Stimulated activated CD4-positive, alpha-beta T cell treated with anti-CD3 and anti-CD28 coated beads, Interleukin-15, amount 100 ng/mL, for 24 hours (primary cell): ENCODE data around the gene EML3.
"Not testable (repeated sequence)": the region's sequence is repeated elsewhere in the genome, so short reads cannot be mapped to it uniquely, and the experiment has no call there.

Source experiments
- DNase-seq: peaks from one replicate; pipeline ENCODE4 v3.0.0-alpha.2; 2020

The EML3 gene, protein sequence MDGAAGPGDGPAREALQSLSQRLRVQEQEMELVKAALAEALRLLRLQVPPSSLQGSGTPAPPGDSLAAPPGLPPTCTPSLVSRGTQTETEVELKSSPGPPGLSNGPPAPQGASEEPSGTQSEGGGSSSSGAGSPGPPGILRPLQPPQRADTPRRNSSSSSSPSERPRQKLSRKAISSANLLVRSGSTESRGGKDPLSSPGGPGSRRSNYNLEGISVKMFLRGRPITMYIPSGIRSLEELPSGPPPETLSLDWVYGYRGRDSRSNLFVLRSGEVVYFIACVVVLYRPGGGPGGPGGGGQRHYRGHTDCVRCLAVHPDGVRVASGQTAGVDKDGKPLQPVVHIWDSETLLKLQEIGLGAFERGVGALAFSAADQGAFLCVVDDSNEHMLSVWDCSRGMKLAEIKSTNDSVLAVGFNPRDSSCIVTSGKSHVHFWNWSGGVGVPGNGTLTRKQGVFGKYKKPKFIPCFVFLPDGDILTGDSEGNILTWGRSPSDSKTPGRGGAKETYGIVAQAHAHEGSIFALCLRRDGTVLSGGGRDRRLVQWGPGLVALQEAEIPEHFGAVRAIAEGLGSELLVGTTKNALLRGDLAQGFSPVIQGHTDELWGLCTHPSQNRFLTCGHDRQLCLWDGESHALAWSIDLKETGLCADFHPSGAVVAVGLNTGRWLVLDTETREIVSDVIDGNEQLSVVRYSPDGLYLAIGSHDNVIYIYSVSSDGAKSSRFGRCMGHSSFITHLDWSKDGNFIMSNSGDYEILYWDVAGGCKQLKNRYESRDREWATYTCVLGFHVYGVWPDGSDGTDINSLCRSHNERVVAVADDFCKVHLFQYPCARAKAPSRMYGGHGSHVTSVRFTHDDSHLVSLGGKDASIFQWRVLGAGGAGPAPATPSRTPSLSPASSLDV

GRCh38 chr11:62612366-62613290 is at the start of gene EML3, which contains the start of gene ROM1:
Gene EML3, minus strand, starts transcription at chr11:62612775. Its CDS starts 318 bp downstream, at chr11:62612457.
Gene ROM1, plus strand, starts transcription at chr11:62613257. Its CDS starts 25 bp downstream, at chr11:62613282.
- peak; percentile 94 for DNase-seq

- DNase-seq, result no peak
These were observed 44.3 kb upstream of the EML3 start for GRCh38 chr11:62656796-62657429.

GRCh38 chr11:62654297-62654696 is 41.7 kb upstream of the EML3 start:
- no peak for DNase-seq

GRCh38 chr11:62652161-62653006 is 39.8 kb upstream of the EML3 start:
- DNase-seq, result peak; percentile 32

GRCh38 chr11:62650283-62650682 is 37.7 kb upstream of the EML3 start:
- not testable (repeated sequence) for DNase-seq

DNA sequence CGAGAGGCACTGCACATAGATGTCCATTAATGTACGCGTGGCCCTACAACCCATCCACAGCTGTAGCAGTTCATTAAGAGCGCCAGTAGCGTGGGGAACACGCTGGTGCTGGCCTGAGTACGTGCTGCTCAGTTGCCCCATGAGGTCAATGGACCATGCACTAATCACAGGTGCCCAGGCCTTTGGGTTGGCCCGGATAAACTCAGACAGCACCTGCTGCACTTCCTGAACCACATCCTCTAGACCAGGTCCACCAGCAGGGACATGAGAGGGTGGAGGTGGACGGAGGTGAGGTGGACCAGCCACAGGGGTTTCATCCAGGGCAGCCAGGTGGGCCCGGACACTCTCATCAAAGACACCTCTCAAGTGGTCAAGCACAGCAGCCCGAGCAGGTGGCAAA is 36.9 kb upstream of the EML3 start:
- DNase-seq, result no peak

DNA sequence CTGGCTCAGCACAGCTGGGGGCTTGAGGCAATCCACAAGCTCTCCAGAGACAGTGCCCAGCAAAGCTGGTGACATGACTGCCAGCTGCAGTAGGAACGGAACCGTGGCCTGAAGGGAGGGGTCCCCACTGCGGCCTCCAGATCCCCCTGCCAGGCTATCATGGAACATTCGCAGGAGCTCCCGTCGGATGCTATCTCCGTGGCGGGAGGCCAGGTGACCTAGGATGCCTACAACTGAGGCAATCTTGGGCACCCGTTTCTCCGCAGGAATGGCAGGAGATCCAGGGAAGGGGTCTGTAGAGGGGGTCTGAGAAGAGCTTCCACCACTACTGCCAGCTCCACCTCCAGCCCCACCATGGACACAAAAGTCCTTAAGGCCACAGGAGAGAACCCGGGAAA is 36.4 kb upstream of the EML3 start:
- DNase-seq, result no peak

DNA sequence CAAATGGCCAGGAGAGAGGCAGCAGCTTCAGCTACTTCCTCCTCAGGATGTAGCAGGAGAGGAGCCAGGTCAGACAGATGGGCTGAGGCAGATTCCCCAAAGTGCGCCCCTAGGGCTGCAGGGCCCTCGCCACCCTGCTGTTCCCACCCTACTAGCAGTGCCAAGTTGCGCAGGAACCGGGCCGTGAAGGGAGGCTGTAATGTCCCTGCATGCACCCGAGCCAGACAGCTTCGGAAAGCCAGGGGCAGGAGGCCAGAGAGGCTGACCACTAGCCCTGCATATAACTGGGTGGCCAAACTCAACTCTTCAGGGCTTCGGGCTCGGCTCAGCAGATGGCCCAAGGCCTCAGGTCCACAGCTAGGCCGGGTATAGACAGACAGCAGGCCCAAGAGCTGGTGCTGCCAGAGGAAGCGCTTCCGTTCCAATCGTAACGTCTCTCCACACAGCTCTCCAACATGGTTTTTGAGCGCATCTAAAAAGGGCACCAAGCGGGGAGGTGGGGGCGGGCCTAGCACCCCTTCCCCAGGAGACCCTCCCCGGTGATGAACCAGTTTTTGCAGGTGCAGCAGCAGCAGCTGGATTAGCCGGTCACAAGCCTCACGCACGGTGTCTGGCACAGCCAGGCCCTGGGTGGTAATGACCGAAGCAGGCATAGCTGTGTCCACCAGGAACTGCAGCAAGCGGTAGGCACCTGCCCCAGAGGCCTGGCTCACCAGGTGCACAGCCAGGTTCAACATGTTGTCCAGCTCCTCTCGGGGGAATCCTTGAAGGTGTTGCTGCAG is 35.8 kb upstream of the EML3 start:
- DNase-seq, result no peak

DNA sequence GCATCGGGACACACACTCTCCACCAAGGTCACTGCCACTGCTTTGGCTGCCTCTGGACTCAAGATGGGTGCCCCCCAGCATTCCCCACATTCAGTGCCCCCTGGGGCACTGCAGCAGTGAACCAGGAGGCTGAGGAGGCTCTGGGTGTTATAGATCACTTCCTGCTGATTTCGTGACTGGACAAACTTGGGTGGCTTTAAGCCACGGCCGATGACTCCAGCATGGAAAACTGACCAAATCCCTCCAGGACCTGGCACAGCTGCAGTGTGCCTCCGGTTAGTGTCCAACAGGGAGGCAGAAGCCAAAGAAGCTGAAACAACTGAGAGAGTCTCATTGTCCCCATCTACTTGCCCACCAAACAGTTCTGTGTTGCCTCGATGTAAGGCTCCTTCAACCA is 35.0 kb upstream of the EML3 start:
- DNase-seq, result no peak

- DNase-seq, result no peak
These were observed 34.4 kb upstream of the EML3 start for GRCh38 chr11:62646825-62647608.

DNA sequence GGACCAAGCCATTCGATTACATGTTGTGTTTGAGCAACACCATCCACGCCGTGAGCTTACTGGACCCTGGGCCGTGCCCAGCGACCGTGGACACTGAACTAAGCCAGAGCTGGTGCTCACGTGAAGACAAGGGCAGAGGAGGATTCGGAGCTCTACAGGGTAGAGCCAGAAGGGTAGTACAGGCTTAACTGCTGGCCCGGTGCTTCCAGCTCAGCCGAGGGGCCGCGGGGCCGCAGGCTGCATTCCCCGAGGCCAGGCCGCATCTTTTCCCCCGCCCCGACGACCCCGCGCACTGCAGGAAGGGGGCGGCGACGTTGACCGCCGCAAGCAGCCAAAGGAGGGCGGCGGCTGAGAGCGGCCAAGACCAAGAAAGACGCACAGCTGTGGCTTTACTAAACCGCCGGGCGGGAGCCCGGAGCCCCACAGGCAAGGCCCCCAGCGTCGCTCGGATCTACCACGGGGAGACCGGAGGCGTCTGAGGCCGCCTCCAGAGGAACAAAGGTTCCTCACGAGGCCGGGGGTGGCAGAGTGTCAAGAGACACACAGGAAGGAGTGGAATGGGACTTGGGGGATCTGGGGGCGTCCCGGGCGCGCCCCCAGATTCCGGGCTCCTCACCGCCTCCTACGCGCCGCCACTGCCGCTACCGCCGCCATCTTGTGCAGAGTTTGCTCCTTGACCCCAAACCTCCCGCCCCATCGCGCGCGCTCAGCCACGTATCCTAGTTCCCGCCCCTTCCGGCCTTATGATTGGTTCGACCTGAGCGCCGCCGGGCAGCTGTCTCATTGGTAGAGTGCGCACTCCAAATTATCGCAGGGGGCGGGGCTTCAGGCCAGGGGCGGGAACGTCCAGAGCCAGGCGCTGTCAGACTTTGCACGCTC is 33.6 kb upstream of the EML3 start, which contains the start of gene GANAB:
Gene GANAB (minus strand): TSS at position 668 of the 879 bp plus-strand sequence. CDS start 14 bp downstream, at position 654.
- DNase-seq, result peak; percentile 100

- no peak for DNase-seq
These were observed 33.0 kb upstream of the EML3 start for GRCh38 chr11:62645671-62645945.

DNA sequence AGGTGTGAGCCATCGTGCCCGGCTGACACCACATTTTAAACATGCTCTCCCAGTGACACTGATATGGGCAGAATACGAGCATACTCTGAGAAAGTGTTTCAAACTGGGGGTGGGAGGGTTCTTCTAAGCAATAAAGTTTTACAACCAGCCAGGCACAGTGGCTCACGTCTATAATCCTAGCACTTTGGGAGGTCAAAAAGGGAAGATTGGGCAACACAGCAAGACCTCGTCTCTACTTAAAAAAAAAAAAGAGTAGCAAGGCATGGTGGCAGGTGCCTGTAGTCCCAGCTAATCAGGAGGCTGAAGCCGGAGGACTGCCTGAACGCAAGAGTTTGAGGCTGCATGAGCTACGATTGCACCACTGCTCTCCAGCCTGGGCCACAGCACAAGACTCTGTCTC is 31.6 kb upstream of the EML3 start:
- no peak for DNase-seq

GRCh38 chr11:62632492-62632891 is 19.9 kb upstream of the EML3 start:
- DNase-seq, result no peak

GRCh38 chr11:62627713-62628112 is 15.1 kb upstream of the EML3 start:
- DNase-seq, result no peak

DNA sequence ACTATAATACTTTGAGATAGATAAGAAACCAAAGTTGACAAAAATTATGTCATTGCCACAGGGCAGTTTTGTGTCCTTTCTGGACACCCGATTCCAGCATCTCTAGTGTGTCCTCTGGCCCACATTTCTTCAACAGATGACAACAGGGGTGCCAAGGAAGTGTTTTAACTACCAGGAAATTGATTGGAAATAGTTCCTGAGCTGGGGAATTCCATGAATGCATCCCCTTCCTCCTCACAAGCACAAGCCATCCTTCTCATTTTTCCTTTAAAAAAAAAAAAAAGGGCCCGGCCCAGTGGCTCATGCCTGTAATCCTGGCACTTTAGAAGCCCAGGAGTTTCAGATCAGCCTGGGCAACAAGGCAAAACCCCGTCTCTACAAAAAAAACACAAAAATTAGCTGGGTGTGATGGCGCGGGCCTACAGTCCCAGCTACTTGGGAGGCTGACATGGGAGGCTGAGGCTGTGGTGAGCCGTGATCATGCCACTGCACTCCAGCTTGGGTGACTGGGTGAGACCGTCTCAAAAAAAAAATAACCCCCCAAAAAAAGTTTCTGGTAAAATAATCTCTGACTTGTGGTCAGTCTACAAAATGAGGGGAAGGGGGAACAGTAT is 10.0 kb upstream of the EML3 start:
- no peak for DNase-seq

DNA sequence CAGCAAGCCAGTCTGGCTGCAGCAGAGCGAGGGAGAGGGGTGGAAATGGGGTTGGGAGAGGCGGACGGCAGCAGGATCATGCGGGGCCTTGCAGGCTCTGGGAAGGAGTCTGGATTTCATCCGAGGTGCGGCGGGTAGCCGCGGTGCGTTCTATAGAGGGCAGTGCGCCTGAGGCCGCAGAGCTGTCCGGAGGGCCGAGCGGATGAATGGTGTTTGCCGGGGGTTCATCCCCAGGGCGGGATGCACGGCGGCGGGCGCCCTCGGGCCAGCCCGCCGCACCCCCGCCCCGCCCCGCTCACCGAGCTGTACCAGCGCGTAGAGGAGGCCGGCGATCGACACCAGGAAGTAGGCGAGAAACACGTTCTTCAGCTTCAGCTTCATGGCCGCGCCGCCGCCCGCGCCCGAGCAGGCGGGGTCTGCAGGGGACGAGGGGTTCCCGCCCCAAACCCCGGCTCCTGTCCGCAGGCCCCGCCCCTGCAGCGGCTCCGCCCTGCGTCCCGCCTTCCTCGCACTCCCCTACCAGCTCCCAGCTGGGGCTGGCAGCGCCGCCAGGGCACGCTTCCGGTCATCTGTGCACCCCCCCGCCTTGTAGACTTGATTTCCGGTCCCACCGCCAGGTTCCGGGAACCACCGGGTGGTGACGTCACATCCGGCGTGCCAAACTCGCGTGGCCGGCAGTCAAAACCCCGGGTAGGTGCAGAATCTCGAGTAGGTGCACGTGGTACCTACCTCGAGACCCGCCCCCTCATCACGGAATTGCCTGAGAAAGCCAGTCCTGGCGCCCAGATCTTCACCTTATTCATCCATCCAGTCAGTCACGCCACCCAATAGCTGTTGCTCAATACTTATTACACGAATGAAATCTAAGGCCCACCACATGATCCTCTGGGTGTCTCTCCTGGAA is 9.2 kb upstream of the EML3 start, which contains the start of gene B3GAT3:
Gene B3GAT3 (minus strand): TSS at position 420 of the 904 bp plus-strand sequence. CDS start 39 bp downstream, at position 381.
- DNase-seq, result peak; percentile 98
